NCI-H2196 (cell line): ENCODE measurements around the gene AIG1.

Source experiments
- DNase-seq: peaks from one replicate; lab custom pipeline; 2025; ENCODE audit not compliant: unreplicated experiment; lab: John Stamatoyannopoulos, UW

Gene AIG1

GRCh38 chr6:143192766-143193165 lies 132.1 kb downstream of the AIG1 start:
- no peak for DNase-seq

DNA sequence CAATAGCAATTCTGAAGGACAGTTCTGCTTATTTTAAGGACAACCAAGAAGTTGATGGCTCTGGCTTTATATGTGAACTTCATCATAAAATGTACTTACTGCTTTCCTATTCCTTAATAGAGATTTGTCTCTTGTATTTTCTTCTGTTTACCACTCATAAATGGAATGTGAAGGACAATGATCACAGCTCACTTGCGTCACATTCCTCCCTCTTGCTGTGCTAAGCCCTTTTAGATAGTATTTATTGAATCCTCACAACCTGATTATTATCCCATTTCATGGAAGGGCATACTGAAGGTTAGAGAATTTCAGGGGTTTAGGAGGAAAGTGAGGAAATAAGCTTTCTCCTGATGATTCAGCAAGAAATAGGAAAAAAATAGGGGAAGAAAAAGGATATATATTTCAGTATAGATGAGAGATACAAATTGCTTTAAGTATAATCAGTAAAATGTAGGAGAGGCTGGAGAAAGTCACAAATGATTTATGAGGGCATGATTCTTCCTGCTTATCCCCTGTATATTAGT lies 132.9 kb downstream of the AIG1 start:
- no peak for DNase-seq

DNA sequence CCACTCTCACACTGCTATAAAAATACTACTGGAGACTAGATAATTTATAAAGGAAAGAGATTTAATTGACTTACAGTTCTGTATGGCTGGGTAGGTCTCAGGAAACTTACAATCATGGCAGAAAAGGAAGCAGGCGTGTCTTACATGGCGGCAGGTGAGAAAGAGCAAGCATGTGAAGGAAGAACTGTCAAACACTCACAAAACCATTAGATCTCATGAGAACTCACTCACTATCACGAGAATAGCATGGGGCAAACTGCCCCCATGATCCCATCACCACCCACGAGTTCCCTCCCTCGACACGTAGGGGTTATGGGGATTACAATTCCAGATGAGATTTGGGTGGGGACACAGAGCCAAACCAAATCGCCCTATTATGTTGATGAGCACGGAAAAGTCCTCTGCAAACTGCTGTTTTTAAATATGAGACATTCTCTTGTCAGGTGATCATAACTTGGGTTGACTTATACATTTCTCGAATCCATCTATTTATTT lies 133.5 kb downstream of the AIG1 start:
- DNase-seq, result no peak

DNA sequence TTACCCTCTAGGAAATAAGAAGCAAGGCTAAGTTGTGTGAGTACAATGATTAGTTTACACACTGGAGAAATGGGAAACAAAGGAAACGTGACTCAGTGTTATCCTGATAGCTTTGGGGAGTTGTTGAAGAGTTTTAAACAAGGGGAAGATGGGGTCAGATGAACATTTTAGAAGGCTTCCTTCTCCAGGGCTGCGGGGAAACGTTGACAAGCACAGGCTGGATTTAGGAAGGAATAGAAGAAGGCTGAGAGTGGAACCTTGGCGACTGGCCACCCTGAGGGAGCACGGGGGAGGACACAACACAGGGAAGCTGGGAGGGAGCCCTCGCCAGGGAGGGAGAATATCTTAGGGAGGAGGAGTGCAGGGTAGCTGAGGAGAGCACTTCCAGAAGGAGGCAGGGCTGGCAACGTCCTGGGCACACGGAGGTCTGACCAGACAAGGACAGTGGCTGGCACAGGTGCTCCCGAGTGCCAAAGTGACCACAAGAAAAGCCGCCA lies 134.7 kb downstream of the AIG1 start:
- DNase-seq, result no peak

GRCh38 chr6:143196525-143197225 lies 136.0 kb downstream of the AIG1 start:
- DNase-seq, result no peak

DNA sequence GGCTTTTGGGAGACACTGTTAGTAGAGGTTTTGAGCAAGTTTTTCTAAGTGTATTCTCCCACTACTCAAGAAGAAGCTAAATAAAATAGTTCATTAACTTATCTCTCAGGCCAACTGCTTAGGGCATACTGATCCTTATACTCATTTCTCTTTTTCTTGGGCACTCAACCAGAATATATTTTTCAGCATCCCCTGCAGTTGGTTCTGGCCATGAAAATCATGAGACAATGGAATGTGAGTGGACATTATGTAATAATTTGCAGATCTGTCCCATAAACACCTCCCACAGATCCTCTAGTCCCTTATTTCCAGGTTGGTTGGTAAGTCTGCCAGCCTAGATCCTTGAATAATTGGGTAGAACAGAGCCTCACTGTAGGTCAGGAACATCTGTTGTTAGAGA lies 136.7 kb downstream of the AIG1 start:
- no peak for DNase-seq

GRCh38 chr6:143198312-143198711 lies 137.6 kb downstream of the AIG1 start:
- DNase-seq, result no peak

DNA sequence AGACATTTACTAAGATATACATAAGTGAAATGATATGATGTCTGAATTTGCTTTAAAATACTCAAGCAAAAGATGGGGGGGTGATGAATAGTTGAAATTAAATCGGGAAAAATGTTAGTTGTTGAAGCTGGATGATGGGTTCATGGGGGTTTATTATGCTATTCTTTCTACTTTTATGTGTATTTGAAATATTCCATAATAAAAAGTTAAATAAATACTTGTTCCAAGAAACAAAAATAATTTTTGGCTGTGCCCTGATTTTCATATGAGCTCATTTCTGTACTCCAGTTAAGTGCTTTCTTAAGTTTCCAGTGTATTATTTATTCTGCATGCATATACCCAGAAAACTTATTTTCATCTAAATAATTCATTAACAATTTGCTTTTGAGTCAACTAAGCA lies 138.6 kb downstream of the AIG1 start:
- DNase-seq, result no peak

DNA sequence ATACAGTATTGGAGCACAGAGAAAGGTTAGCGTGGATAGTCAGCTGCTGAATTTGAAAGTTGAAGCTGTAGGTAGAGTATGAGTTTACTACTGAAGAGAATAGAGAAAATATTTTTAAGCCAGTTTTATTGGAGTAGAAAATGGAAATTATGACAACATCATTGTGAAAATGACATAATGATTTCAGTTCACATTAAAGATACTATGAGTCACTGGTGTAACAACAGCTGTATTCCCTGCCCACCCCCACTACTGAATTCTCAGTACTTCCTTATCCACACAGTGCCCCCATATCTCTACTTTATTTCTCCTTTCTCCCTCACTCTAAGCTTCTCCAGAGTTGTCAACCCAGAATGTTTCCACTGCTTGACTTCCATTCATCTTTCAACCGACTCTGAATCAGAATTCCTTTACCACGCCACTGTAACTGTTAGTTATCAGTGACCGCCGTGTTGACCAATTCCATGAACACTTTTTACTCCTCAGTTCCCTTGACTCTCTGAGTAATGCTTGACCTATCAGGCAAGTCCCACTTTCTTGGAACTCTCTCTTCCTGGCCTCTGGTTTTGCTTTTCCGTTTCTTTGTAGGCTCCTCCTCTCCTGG lies 139.6 kb downstream of the AIG1 start:
- DNase-seq, result no peak

- DNase-seq, result no peak
Measured at GRCh38 chr6:143204045-143204444, 143.4 kb downstream of the AIG1 start.

GRCh38 chr6:143205131-143205535 lies 144.4 kb downstream of the AIG1 start:
- no peak for DNase-seq

DNA sequence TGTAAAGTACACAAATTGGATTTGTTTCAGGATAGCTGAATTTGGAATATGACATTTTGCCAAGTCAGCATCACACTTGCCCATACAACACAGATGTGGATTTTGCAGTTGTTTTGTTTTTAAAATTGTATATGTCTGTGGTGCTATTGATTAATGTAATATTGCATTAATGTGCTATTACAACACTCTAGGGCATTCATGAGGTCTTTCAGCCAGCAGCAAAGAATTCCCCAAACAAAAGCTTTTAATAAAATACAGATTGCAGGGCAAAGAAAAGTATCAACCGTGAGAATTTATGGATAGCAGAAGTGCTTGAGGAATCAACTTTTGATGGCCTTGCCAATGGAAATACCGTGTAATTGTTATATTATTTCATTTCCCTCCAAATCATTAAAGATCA lies 144.9 kb downstream of the AIG1 start:
- DNase-seq, result no peak

DNA sequence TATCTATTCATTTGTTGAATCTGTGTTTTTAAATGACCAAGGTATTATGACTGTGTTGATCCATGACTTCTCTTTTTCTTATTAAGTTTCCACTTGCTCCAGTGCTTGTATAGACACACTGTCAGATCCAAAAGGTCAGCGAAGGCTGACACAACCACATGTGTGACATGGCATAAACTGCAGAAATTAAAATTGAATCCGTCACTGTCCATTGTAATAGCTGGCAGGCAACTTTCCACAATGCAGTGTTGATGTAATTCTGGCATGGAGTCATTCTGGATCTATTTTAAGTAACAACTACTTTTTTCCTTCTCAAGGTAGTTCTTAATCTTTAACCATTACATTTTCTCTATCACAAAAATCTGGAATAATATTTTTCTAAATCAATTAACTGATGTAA lies 145.3 kb downstream of the AIG1 start:
- no peak for DNase-seq

DNA sequence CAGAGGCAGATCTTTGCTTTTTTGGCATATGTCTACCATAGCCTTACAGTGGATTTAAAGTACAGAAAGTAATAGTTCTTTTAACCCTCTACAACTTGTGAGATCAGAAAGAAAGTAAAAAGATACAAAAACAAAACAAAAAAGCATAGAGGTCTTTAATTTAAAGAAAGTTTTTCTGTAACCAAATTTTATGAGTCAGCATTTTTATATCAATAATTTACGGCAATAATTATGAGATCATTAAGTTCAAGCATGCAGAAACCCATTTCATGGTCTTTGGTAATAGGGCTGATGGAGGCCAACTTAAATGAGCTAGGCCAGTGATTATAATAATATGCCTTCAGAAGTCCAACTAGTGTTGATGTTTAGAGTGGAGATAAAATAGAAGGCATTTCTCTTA lies 145.9 kb downstream of the AIG1 start:
- no peak for DNase-seq

DNA sequence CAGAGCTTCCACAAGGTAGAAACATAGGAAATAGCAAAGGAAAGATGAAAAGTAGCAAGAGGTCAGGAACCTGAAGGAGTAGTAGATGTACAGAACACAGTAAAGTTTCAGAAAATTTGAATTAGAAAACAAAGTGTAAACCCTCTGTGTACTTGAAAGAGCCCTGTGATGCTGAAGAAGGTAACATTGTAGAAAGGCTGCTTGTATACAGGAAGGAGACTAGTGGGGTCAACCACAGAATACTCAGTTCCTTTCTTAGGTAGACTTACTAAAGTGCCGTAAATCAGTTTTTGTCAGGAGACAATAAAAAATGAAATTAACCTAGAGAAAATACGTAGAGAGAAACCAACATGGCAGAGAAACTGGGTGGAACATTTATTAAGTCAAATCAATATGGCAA lies 149.7 kb downstream of the AIG1 start:
- DNase-seq, result no peak

DNA sequence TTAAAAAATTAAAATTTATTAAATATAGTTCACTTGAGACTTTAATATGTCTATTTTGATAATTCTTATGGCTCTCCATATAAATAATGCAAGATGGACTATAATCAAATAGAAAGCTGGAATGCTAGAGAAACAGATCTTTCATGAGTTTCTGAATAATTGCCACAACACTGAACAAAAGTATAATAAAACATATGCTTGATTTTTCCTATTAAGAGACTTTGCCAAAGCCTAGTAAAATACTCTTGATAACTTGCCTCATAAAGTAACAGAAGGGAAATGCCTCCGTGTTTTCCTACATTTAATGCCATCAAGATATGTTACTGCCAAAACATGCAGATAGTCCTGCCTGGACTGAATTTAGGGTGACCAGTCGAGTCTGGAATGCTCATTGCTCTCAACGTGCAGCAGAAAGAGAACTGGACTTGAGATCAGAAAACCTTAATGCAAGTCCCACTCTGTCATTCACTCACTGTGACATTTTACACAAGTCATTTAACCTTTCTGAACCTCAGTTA lies 153.2 kb downstream of the AIG1 start:
- DNase-seq, result no peak

GRCh38 chr6:143215363-143215762 lies 154.7 kb downstream of the AIG1 start:
- DNase-seq, result no peak

DNA sequence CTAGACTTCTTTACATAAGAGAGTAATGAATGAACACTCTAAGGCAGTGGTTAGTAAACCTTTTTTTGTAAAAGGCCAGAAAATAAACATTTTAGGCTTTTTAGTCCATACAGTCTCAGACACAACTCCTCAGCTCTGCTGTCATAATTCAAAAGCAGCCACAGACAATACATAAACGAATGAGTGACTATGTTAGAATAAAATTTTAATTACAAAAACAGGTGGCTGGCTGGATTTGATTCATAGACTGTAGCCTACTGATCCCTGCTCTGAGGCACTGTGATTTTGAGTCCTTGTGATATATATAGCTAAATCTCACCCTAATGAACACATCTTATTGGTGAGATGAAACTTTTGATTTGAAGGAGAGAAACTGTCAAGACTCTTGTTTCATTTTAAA lies 155.1 kb downstream of the AIG1 start:
- no peak for DNase-seq

GRCh38 chr6:143218233-143218632 lies 157.5 kb downstream of the AIG1 start:
- no peak for DNase-seq

DNA sequence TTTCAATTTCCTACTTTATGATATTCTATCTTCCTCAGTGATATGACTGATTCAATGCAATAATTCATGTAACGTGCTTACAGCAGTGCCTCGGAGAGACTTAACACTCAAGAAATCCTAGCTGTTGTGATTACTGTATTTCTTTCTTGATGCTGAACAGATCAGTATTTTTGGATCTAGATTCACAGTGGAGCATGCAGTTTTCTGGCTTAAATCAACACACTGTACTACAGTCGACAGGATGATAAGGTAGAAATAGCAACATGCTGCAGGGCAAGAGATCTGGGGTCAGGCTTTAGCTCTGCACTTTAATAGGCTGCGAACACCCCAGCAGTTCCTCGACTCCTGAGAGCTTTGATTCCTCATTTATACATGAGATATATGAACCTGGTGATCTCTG lies 161.0 kb downstream of the AIG1 start:
- DNase-seq, result no peak

- DNase-seq, result no peak
Measured at GRCh38 chr6:143222310-143222709, 161.6 kb downstream of the AIG1 start.

- DNase-seq, result no peak
Measured at GRCh38 chr6:143222801-143223231, 162.1 kb downstream of the AIG1 start.
